T-cell (primary cell): ENCODE results near the gene KCNQ1OT1. TPM values are rescaled to one million over a fixed set of nuclear protein-coding genes. Genes with fewer than 3 reads are reported as not detected.
A peak's percentile ranks its signal among the peaks of the same experiment; 100 is the strongest.

Source experiments
- ATAC-seq, 4 experiments: fragments of 200-7000 bp in 3 of 4; fragments of 150-1000 bp in 1 of 4; cut with Tn5 transposase; replicated peaks in 1 of 4; 1 replicate in 3 of 4; 2 replicates in 1 of 4; pipeline ENCODE4 v1.10.0; 2021; ENCODE audit warnings: moderate library complexity in 3 of 4, mild to moderate bottlenecking in 2 of 4, moderate number of reproducible peaks in 1 of 4
- CTCF ChIA-PET, 2 donors: fragments of 300-600 bp; sonication (Branson Sonifier 250); formaldehyde crosslinking; loops; one replicate each; lab custom pipeline; 2022; ENCODE audit warnings: antibody characterized with exemption in 2 of 2; lab: Charles Lee
- POLR2A ChIA-PET, 2 donors: fragments of 300-600 bp; sonication (Branson Sonifier 250); formaldehyde crosslinking; loops; one replicate each; lab custom pipeline; 2022; ENCODE audit warnings: antibody characterized with exemption in 2 of 2; lab: Charles Lee
- DNase-seq, 35 experiments: peaks; one replicate each; pipeline versions ENCODE4 v3.0.0 to v3.0.0-alpha.2; 2013 to 2023
- H3K27ac ChIP-seq: one replicate; pipeline ENCODE4 v1.5.1; 2013; ENCODE audit warnings: low read length
- H3K27me3 ChIP-seq, 2 experiments: replicated peaks in 1 of 2; 1 replicate in 1 of 2; 2 replicates in 1 of 2; pipeline versions ENCODE4 v1.6.1 to v1.7.0; 2013; ENCODE audit warnings: low read length in 1 of 2, mixed read lengths in 1 of 2; ENCODE audit not compliant: control insufficient read depth in 2 of 2, insufficient read depth in 2 of 2; ENCODE audit errors: extremely low read depth in 1 of 2
- H3K36me3 ChIP-seq, 2 donors: 1 replicate in 1 of 2; 2 replicates in 1 of 2; pipeline versions ENCODE4 v1.6.1 to v1.7.0; 2013; ENCODE audit warnings: low read length in 1 of 2; ENCODE audit not compliant: control insufficient read depth in 2 of 2, insufficient read depth in 1 of 2; ENCODE audit errors: extremely low read depth in 1 of 2
- H3K4me1 ChIP-seq, 2 experiments: 1 replicate in 1 of 2; 2 replicates in 1 of 2; pipeline versions ENCODE4 v1.6.1 to v1.7.0; 2013; ENCODE audit warnings: low read length in 2 of 2, mixed read lengths in 1 of 2; ENCODE audit not compliant: insufficient read depth in 2 of 2, control insufficient read depth in 1 of 2; ENCODE audit errors: extremely low read depth in 1 of 2
- H3K4me3 ChIP-seq, 2 donors: 1 replicate in 1 of 2; 2 replicates in 1 of 2; pipeline versions ENCODE4 v1.5.1 to v1.7.0; 2013; ENCODE audit warnings: mild to moderate bottlenecking in 2 of 2, low read length in 1 of 2, moderate library complexity in 1 of 2; ENCODE audit not compliant: control insufficient read depth in 1 of 2; ENCODE audit errors: extremely low read depth in 1 of 2
- H3K9me3 ChIP-seq: 2 replicates; pipeline ENCODE4 v1.7.0; 2013
- H3K27ac Mint-ChIP-seq, 2 donors: one replicate each; pipeline ENCODE4 v1.8.0; 2020 to 2021; ENCODE audit warnings: mild to moderate bottlenecking in 2 of 2, mixed read lengths in 2 of 2
- H3K27me3 Mint-ChIP-seq, 2 donors: one replicate each; pipeline ENCODE4 v1.8.0; 2021 to 2022; ENCODE audit warnings: mixed read lengths in 2 of 2
- H3K36me3 Mint-ChIP-seq: one replicate; pipeline ENCODE4 v1.8.0; 2021; ENCODE audit warnings: mixed read lengths
- H3K4me1 Mint-ChIP-seq, 3 donors: one replicate each; pipeline ENCODE4 v1.8.0; 2020 to 2022; ENCODE audit warnings: mixed read lengths in 3 of 3, mild to moderate bottlenecking in 1 of 3
- H3K4me3 Mint-ChIP-seq, 3 donors: one replicate each; pipeline ENCODE4 v1.8.0; 2020 to 2022; ENCODE audit warnings: mild to moderate bottlenecking in 3 of 3, mixed read lengths in 3 of 3, moderate library complexity in 3 of 3
- H3K9me3 Mint-ChIP-seq, 3 donors: one replicate each; pipeline ENCODE4 v1.8.0; 2020 to 2022; ENCODE audit warnings: mixed read lengths in 3 of 3
- WGBS: methylation state at CpG from one replicate; pipeline ENCODE4 v1.1.5; 2013; ENCODE audit warnings: missing lambda C conversion rate; ENCODE audit not compliant: insufficient coverage; 5-methylcytosine and 5-hydroxymethylcytosine counted together
- total RNA-seq, 35 experiments: library from RNA in 6 of 35; stranded (reverse) in 6 of 35; fragments of 120-200 nt in 1 of 35; gene quantifications; one replicate each; pipeline versions ENCODE4 v1.2.1 to v1.2.4 and lab custom pipeline; 2013 to 2026

The KCNQ1OT1 gene
- total RNA-seq, 5 donors from 2014 or later (not counting 1 experiment from before 2014, with no cell fraction given), result 0.30 to 0.42 (median 0.35) TPM

GRCh38 chr11:2563213-2564007 is 136.4 kb downstream of the KCNQ1OT1 start:
- Mint-ChIP-seq H3K27ac (no peak overlapping the region), H3K36me3 (no peaks in the 10 kb centered on the region)
- peak in 2 of 35 experiments; percentile 0 to 2 for DNase-seq

GRCh38 chr11:2562890-2563212 is 136.9 kb downstream of the KCNQ1OT1 start:
- Histone ChIP-seq H3K36me3 (no peaks in the 10 kb centered on the region), H3K9me3 (no peaks in the 10 kb centered on the region), H3K27me3 (no peaks in the 10 kb centered on the region), H3K27ac (no peak overlapping the region), H3K4me3 (no peak overlapping the region), H3K4me1 (peaks cover 0 to 15% of the 10 kb centered on the region in 2 experiments)
- CTCF ChIA-PET, result no interaction called here
- H3K27ac Mint-ChIP-seq, result no peak overlapping the region
- DNase-seq, result no peak
- POLR2A ChIA-PET, result no interaction called here
- H3K27me3 Mint-ChIP-seq, result no peaks in the 10 kb centered on the region
- H3K9me3 Mint-ChIP-seq, result no peaks in the 10 kb centered on the region
- H3K4me3 Mint-ChIP-seq, result no peak overlapping the region
- no peaks in the 10 kb centered on the region for H3K36me3 Mint-ChIP-seq
- no peak for ATAC-seq
- WGBS, result 82% methylated on average over 6 of the region's 6 CpGs
- H3K4me1 Mint-ChIP-seq, result peaks cover 0 to 5% (median 4%) of the 10 kb centered on the region in 3 donors

More at GRCh38 chr11:2563213-2564007, 136.4 kb downstream of the KCNQ1OT1 start:
- no peak for ATAC-seq
- Mint-ChIP-seq H3K4me1 (peaks cover 0 to 5% (median 2%) of the 10 kb centered on the region in 3 donors), H3K4me3 (no peak overlapping the region), H3K27me3 (no peaks in the 10 kb centered on the region), H3K9me3 (no peaks in the 10 kb centered on the region)
- Histone ChIP-seq H3K36me3 (no peaks in the 10 kb centered on the region), H3K9me3 (no peaks in the 10 kb centered on the region), H3K4me1 (peaks cover 0 to 14% of the 10 kb centered on the region in 2 experiments), H3K27ac (no peak overlapping the region), H3K27me3 (no peaks in the 10 kb centered on the region), H3K4me3 (no peak overlapping the region)
- ChIA-PET CTCF (no interaction called here), POLR2A (interaction anchor here in 1 of 2 donors (0.7 kb wide), 1 partner anchor 363 kb away, joined by 3 read pairs; no protein-coding TSS in a partner anchor)
- 93% methylated on average over 27 of the region's 28 CpGs for WGBS

GRCh38 chr11:2561696-2562581 is 137.9 kb downstream of the KCNQ1OT1 start:
- H3K27ac ChIP-seq, result no peak overlapping the region
- H3K27me3 ChIP-seq, result no peaks in the 10 kb centered on the region
- WGBS, result 85% methylated on average over 21 of the region's 27 CpGs
- ATAC-seq (no peak), DNase-seq (no peak)
- POLR2A ChIA-PET, result no interaction called here
- no peaks in the 10 kb centered on the region for H3K36me3 ChIP-seq
- no peaks in the 10 kb centered on the region for H3K36me3 Mint-ChIP-seq
- no peak overlapping the region for H3K4me3 ChIP-seq
- CTCF ChIA-PET, result no interaction called here
- H3K9me3 Mint-ChIP-seq, result no peaks in the 10 kb centered on the region
- peaks cover 0 to 15% of the 10 kb centered on the region in 2 experiments for H3K4me1 ChIP-seq
- no peak overlapping the region for H3K27ac Mint-ChIP-seq
- no peaks in the 10 kb centered on the region for H3K27me3 Mint-ChIP-seq
- peaks cover 0 to 6% (median 5%) of the 10 kb centered on the region in 3 donors for H3K4me1 Mint-ChIP-seq
- no peak overlapping the region for H3K4me3 Mint-ChIP-seq
- H3K9me3 ChIP-seq, result no peaks in the 10 kb centered on the region

GRCh38 chr11:2559527-2560311 is 140.1 kb downstream of the KCNQ1OT1 start:
- no peaks in the 10 kb centered on the region for H3K36me3 ChIP-seq

GRCh38 chr11:2558861-2559526 is 140.8 kb downstream of the KCNQ1OT1 start:
- no peaks in the 10 kb centered on the region for H3K9me3 Mint-ChIP-seq
- WGBS, result 84% methylated on average over 13 of the region's 13 CpGs
- H3K27ac Mint-ChIP-seq, result no peak overlapping the region
- POLR2A ChIA-PET, result no interaction called here
- no peaks in the 10 kb centered on the region for H3K9me3 ChIP-seq
- no peaks in the 10 kb centered on the region for H3K36me3 ChIP-seq
- peaks cover 0 to 15% of the 10 kb centered on the region in 2 experiments for H3K4me1 ChIP-seq
- H3K36me3 Mint-ChIP-seq, result no peaks in the 10 kb centered on the region
- DNase-seq (peak in 2 of 35 experiments; percentile 1 to 2), ATAC-seq (no peak)
- peaks cover 0 to 8% (median 7%) of the 10 kb centered on the region in 3 donors for H3K4me1 Mint-ChIP-seq
- CTCF ChIA-PET, result interaction anchor here in 1 of 2 donors (0.6 kb wide), 1 partner anchor 1957 kb away, joined by 5 read pairs; no protein-coding TSS in a partner anchor
- H3K27me3 Mint-ChIP-seq, result no peaks in the 10 kb centered on the region
- no peaks in the 10 kb centered on the region for H3K27me3 ChIP-seq
- H3K4me3 ChIP-seq, result no peak overlapping the region
- H3K4me3 Mint-ChIP-seq, result no peak overlapping the region
- H3K27ac ChIP-seq, result no peak overlapping the region

More at GRCh38 chr11:2559527-2560311, 140.1 kb downstream of the KCNQ1OT1 start:
- Mint-ChIP-seq H3K27me3 (no peaks in the 10 kb centered on the region), H3K27ac (no peak overlapping the region), H3K4me1 (peaks cover 0 to 8% (median 7%) of the 10 kb centered on the region in 3 donors), H3K36me3 (no peaks in the 10 kb centered on the region), H3K4me3 (no peak overlapping the region), H3K9me3 (no peaks in the 10 kb centered on the region)
- Histone ChIP-seq H3K4me1 (peaks cover 0 to 15% of the 10 kb centered on the region in 2 experiments), H3K27me3 (no peaks in the 10 kb centered on the region), H3K4me3 (no peak overlapping the region), H3K27ac (no peak overlapping the region), H3K9me3 (no peaks in the 10 kb centered on the region)
- ATAC-seq (no peak), DNase-seq (no peak)
- ChIA-PET CTCF (interaction anchor here in 1 of 2 donors (0.6 kb wide), 1 partner anchor 1957 kb away, joined by 5 read pairs; no protein-coding TSS in a partner anchor), POLR2A (no interaction called here)
- WGBS, result 70% methylated on average over 15 of the region's 28 CpGs
